Activated effector memory CD4-positive, alpha-beta T cell treated with anti-CD3 and anti-CD28 coated beads, Interleukin-2, amount 50 U/mL, for 16 hours (primary cell): ENCODE results near the gene LOC128125822.
A peak's percentile ranks its signal among the peaks of the same experiment; 100 is the strongest.
"Not testable (repeated sequence)": the region's sequence is repeated elsewhere in the genome, so short reads cannot be mapped to it uniquely, and the experiment has no call there.

Experiments used
- DNase-seq: peaks from one replicate; pipeline ENCODE4 v3.0.0-alpha.2; 2020

Gene LOC128125822

DNA sequence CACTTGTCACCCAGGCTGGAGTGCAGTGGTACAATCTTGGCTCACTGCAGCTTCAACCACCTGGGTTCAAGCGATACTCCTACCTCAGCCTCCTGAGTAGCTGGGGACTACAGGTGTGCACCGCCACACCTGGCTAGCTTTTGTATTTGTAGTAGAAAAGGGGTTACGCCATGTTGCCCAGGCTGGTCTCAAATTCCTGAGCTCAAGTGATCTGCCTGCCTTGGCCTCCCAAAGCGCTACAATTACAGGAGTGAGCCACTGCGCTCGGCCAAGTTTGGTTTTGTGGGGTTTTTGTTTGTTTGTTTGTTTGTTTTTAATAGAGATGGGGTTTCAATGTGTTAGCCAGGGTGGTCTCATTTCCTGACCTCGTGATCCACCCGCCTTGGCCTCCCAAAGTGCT is 12.3 kb downstream of the LOC128125822 start:
- DNase-seq = no peak

DNA sequence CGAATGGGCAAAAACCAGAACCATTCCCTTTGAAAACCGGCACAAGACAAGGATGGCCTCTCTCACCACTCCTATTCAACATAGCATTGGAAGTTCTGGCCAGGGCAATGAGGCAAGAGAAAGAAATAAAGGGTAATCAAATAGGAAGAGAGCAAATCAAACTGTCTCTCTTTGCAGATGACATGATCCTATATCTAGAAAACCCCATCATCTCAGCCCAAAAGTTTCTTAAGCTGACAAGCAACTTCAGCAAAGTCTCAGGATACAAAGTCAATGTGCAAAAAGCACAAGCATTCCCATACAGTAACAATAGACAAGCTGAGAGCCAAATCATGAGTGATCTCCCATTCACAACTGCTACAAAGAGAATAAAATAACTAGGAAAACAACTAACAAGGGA is 13.4 kb downstream of the LOC128125822 start:
- DNase-seq = not testable (repeated sequence)

DNA sequence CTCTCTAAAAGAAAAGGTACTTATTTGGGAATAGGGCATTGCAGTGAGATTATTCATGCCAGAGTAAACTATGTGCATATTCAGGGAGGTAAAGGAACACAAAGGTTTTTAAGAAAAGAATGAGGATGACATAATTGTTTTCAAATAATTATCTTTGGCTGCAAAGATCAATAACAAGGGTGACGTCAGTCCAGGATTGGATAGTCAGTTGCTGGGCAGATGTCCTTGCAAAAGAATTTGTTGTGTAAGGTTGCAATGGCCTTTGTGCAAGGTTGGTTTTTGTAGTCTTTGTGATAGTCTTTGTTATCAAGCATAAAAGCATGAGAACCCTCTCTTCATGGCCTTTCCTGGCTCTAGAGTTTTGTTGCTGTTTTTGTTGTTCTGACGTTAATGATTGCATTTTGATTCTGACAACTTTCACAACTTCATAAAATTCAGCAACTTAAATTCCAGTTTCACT is 17.7 kb downstream of the LOC128125822 start:
- DNase-seq = no peak

DNA sequence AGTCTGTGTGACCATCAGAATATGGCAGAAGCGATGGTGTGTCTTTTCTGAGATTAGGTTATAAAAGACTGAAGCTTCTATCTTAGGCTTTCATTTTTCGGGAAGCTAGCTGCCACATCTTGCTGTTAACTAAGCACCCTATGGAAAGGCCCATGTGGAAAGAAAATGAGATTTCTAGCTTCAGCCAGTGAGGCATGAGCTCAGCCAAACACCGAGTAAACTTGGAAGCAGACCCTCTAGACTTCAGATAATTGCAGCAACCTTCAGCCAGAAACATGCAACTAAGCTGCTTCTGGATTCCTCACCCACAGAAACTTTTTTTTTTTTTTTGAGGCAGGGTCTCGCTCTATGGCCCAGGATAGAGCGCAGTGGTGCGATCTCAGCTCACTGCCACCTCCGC is 20.6 kb downstream of the LOC128125822 start:
- DNase-seq = no peak

DNA sequence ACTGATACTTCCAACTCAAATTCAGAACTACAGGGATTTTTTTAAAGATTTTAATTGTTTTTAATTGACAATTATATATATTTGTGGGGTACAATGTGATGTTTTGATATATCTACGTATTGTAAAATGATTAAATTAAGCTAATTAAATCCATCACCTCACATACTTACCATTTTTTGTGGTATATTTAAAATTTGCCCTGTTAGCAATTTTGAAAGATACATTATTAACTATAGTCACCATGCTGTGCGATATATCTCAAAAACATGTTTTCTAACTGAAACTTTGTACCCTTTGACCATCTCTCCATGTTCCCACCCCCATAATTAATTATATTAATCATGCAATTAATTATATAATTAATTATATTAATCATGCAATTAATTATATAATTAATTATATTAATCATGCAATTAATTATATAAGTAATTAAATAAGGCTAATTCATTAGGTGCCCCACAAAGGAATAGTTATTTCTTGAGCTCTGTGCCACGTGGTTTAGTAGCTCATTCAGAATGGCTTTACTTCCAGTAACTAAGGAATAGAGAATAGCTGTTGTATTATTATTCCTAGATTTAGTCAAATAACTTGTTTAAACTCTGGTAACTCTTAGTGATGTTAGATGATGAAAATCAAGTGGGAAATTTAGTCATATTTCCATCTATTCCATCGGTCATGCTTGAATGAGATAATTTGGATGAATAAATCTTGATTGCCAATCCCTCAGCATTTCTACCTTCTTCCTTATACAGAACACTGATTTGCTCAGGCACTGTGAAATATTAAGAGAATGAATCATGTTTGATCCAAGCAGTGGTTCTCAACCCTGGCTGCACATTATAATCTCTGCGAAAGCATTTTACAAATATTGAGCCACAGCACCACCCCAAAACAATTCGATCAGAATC is 25.1 kb downstream of the LOC128125822 start:
- no peak for DNase-seq

DNA sequence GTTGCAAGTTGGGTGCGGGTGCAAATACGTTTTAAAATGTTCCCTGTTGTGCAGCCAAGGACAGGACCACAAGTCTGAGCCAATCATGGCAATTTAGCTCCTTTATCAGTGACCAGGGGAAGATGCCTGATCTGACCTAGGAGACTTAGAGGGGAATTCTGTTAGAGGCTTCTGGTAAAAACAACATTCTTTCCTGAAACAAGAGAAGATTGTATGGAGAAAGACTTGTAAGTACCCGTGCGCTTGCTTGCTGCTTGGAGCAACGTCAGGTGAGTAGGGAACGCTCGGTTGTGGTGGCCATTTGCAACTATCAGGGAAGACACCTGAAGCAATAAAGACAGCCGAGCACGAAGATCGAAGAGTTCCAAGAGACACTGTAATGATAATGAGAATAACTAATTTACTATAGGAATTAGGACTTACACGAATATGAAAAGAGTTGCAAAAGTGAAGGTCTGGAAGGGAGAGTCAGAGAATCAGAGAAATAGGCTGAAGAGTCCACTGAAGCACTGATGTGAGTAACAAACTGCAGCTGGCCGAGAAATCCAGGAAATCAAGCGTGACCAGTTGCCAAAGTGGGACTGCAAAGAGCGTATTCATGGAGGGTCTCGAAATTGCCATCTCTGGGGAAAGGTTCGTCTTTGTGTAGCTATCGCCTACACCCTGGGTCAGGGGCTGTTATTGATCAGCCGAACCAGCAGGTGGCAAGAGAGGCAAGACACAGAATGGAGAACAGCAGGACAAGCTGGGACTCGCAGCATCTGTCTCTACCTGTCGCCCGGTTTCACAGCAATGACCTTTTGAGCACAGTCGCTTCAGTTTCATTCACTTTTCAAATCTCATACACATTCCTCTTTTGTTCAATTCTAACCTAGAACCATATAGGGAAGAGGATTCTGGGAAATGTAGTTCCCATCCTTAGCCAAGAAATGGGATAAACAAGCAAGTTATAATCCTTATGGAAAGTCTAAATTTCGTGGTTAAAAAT is 26.1 kb downstream of the LOC128125822 start:
- peak; percentile 89 for DNase-seq

DNA sequence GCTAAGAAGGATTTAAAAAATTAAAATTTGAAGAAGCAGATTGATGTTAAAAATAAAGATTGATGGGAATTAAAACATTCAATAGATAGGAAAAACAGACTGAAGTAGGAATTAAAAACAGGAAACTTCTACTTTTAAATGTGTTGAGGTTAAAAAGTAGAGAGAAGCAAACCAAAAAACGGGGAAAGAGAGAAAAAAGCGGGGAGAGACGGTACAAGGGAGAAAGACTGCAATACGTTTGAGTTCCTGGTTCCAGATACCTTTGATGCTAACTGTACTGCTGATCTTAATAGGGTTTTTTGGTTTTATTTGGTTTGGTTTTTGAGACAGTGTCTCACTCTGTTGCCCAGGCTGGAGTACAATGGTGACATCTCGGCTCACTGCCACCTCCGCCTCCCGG is 27.0 kb downstream of the LOC128125822 start:
- no peak for DNase-seq

DNA sequence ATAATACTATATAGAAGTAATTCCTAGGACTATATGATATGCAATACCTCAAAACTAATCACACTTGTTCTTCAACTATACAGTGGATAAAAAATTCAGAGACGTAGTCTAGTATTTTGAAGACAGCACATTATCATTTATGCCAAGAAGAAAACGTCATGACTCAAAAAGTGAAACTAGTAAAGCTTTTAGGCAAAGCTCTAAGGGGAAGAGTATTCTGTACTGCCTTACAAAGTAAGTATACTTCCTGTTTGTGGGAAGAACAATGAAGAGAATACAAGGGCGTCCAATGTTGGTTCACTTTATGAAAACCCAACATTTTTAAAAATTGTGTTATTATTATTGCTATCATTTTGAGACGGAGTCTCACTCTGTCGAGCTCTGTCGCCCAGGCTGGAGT is 27.9 kb downstream of the LOC128125822 start:
- DNase-seq = no peak

DNA sequence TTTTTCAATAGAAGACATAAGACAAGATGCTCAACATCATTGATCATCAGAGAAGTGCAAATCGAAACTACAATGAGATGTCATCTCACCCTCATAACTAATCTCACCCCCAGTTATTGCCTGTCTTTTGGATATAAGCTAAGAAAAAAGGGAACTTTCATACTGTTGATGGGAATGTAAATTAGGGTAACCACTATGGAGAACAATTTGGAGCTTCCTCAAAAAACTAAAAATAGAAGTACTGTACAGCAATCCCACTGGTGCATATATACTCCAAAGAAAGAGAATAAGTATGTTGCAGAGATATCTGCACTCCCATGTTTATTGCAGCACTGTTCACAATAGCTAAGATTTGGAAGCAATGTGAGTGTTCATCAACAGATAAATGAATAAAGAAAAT is 37.0 kb downstream of the LOC128125822 start:
- no peak for DNase-seq

DNA sequence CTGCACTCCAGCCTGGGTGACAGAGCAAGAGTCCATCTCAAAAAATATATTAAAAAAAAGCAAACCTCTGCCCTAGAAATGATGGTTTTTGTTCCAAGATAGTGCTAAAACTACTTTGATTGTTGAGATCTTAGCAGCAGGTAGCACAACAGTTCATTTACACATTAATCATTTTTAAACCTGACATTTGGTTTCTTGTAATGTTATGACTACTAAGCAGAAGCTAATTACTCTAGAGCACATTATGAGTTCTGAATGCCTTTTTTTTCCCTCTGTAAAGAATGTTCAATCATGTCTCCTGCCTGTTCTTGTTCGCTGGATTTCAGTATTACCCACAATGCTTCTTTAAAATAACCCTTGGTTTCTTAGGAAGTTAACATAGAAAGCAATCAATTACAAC is 38.7 kb downstream of the LOC128125822 start:
- no peak for DNase-seq

DNA sequence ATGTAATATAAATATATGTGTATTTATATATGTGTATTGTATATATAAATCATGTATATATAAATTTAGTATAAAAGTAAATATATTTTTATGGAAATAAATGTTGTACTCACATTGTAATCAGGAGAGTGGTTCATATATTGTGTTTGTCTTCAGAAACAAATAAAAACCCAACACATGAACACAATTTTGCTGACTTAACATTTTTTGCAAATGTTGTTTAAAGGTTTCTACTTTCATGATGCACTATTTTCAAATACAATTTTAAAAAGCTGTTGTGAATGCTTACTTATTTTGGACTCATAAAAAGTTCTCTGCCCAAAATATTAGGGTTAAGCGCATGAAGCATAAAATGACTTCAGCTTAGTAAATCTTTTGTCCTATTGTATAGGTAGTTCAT is 39.3 kb downstream of the LOC128125822 start:
- DNase-seq = no peak

DNA sequence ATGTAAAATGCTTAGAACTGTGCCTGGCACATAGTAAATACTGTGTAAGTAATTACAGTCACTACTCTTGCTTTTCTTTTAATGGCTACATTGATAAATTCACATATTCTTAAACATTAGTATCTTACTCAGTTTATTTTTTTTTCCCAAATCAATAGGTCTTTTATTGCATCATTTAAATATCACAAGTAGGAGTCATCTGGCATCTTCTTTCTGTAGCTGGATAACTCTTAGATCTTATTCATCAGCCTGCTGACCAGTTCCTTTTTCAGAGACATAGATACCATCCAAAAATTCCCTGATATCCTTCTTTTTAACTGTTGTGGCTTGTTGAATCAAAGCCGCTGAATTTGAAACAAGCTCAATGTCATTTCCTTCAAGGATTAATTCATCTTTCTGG is 43.3 kb downstream of the LOC128125822 start:
- DNase-seq = no peak
